D341Med (cell line): Measurements from ENCODE around the gene ALDH3B1.
A peak's percentile ranks its signal among the peaks of the same experiment; 100 is the strongest.

ENCODE experiments used
- DNase-seq: peaks from one replicate; pipeline ENCODE4 v3.0.0; 2012; ENCODE audit warnings: low spot score

ALDH3B1 gene

GRCh38 chr11:68044145-68044813 lies 34.2 kb downstream of the ALDH3B1 start:
- peak; percentile 37 for DNase-seq

GRCh38 chr11:68044898-68045351 lies 34.8 kb downstream of the ALDH3B1 start:
- DNase-seq, result peak; percentile 24

- peak; percentile 28 for DNase-seq
Measured at GRCh38 chr11:68047437-68048290, 37.5 kb downstream of the ALDH3B1 start.

- DNase-seq, result peak; percentile 35
Measured at GRCh38 chr11:68048681-68049508, 38.8 kb downstream of the ALDH3B1 start.

- DNase-seq, result peak; percentile 28
Measured at GRCh38 chr11:68049509-68050370, 39.6 kb downstream of the ALDH3B1 start.

GRCh38 chr11:68050371-68050841 lies 40.3 kb downstream of the ALDH3B1 start:
- no peak for DNase-seq

GRCh38 chr11:68051191-68052136 lies 41.3 kb downstream of the ALDH3B1 start:
- DNase-seq, result no peak

- no peak for DNase-seq
Measured at GRCh38 chr11:68052137-68052873, 42.2 kb downstream of the ALDH3B1 start.

GRCh38 chr11:68053117-68053516 lies 43.0 kb downstream of the ALDH3B1 start:
- no peak for DNase-seq

- no peak for DNase-seq
Measured at GRCh38 chr11:68053981-68054812, 44.1 kb downstream of the ALDH3B1 start.

- no peak for DNase-seq
Measured at GRCh38 chr11:68056317-68057285, 46.5 kb downstream of the ALDH3B1 start.

- no peak for DNase-seq
Measured at GRCh38 chr11:68057807-68058206, 47.7 kb downstream of the ALDH3B1 start.

- DNase-seq, result no peak
Measured at GRCh38 chr11:68061508-68061907, 51.4 kb downstream of the ALDH3B1 start.

- no peak for DNase-seq
Measured at GRCh38 chr11:68064926-68065325, 54.8 kb downstream of the ALDH3B1 start.

GRCh38 chr11:68065841-68066240 lies 55.7 kb downstream of the ALDH3B1 start:
- no peak for DNase-seq

- no peak for DNase-seq
Measured at GRCh38 chr11:68066742-68067141, 56.6 kb downstream of the ALDH3B1 start.

- no peak for DNase-seq
Measured at GRCh38 chr11:68067991-68068390, 57.9 kb downstream of the ALDH3B1 start.
